SU-DHL-6 (cell line): ENCODE measurements around the gene SORCS2.

Experiments
- CTCF ChIP-seq: fragments of 200-600 bp; sonication (generic); IDR thresholded peaks from one replicate; pipeline ENCODE4 v1.5.1; 2017; ENCODE audit warnings: antibody characterized with exemption, mild to moderate bottlenecking, low read length, moderate library complexity; ENCODE audit not compliant: insufficient read depth, poor library complexity, severe bottlenecking
- EZH2phosphoT487 ChIP-seq: fragments of 200-600 bp; sonication (generic), shearing (Covaris generic); conservative IDR thresholded peaks from 2 replicates; pipeline ENCODE4 v1.6.1; 2018; ENCODE audit warnings: mild to moderate bottlenecking, antibody characterized with exemption, low read length, moderate library complexity, mixed read lengths

GRCh38 chr4:7402526-7402925 lies 210.2 kb downstream of the SORCS2 start:
- TF ChIP-seq CTCF (no peak), EZH2phosphoT487 (no peak)
